HepG2 (cell line): ENCODE measurements around the gene PLP1. TPM values are rescaled to one million over a fixed set of nuclear protein-coding genes. Genes with fewer than 3 reads are reported as not detected.
A peak's percentile ranks its signal among the peaks of the same experiment; 100 is the strongest.

Experiments
- ATAC-seq: fragments of 200-7000 bp; cut with Tn5 transposase; 3 replicates; pipeline ENCODE4 v1.9.1; 2020; ENCODE audit warnings: mild to moderate bottlenecking, moderate library complexity
- BruUV-seq: library from RNA; stranded (reverse); fragments of 400-500 nt; replicated peaks from 2 replicates; lab custom pipeline; 2021; lab: Mats Ljungman, UMichigan
- CTCF ChIA-PET: fragments of 300-600 bp; formaldehyde crosslinking; extraction: SDS; loops from one replicate; lab custom pipeline; 2021; ENCODE audit warnings: low total read pairs, inconsistent platforms, low intra/inter-chr PET ratio; lab: Yijun Ruan, JAX
- POLR2A ChIA-PET: fragments of 350-600 bp; sonication (Branson Sonifier 250); formaldehyde crosslinking; loops from one replicate; lab custom pipeline; 2020; ENCODE audit warnings: antibody characterized with exemption, inconsistent platforms; lab: Yijun Ruan, JAX
- DNase-seq: peaks from one replicate; pipeline ENCODE4 v3.0.0-alpha.2; 2015; ENCODE audit warnings: low spot score
- FAIRE-seq: peaks from 3 replicates; lab custom pipeline; 2011; peaks lifted over from hg19 to GRCh38; lab: Jason Lieb, UNC
- H2AFZ ChIP-seq: one replicate; pipeline ENCODE4 v1.6.1; 2011; ENCODE audit warnings: low read length, inconsistent platforms
- H3K27ac ChIP-seq: fragments of 300-600 bp; 3 replicates; pipeline ENCODE4 v1.8.0; 2011; ENCODE audit warnings: mixed run types, mild to moderate bottlenecking, mixed read lengths, low read length, inconsistent platforms; ENCODE audit not compliant: insufficient read depth; ENCODE audit errors: extremely low read length
- H3K27me3 ChIP-seq, 2 experiments: fragments of 200-600 bp in 1 of 2; 2 replicates in 1 of 2; 3 replicates in 1 of 2; pipeline versions ENCODE4 v1.6.0 to v1.8.0; 2011; ENCODE audit warnings: low read length in 2 of 2, mild to moderate bottlenecking in 2 of 2, moderate library complexity in 2 of 2, inconsistent platforms in 1 of 2; ENCODE audit not compliant: insufficient read depth in 2 of 2, control insufficient read depth in 1 of 2
- H3K36me3 ChIP-seq, 2 experiments: fragments of 200-600 bp in 1 of 2; replicated peaks in 1 of 2; 2 replicates in 1 of 2; 3 replicates in 1 of 2; pipeline versions ENCODE4 v1.5.1 to v1.8.0; 2011; ENCODE audit warnings: low read length in 2 of 2, inconsistent platforms in 1 of 2; ENCODE audit not compliant: insufficient read depth in 2 of 2, control insufficient read depth in 1 of 2
- H3K4me1 ChIP-seq: 2 replicates; pipeline ENCODE4 v1.5.1; 2012; ENCODE audit warnings: low read length, inconsistent platforms; ENCODE audit not compliant: insufficient read depth
- H3K4me2 ChIP-seq: 2 replicates; pipeline ENCODE4 v1.6.0; 2011; ENCODE audit warnings: low read depth, low read length, inconsistent platforms
- H3K4me3 ChIP-seq, 3 experiments: fragments of 200-600 bp in 1 of 3; sonication (generic), shearing (Covaris generic) in 1 of 3; replicated peaks in 1 of 3; 2 replicates each; pipeline ENCODE4 v1.5.1; 2011 to 2016; ENCODE audit warnings: low read length in 3 of 3, inconsistent platforms in 2 of 3, low read depth in 2 of 3, mild to moderate bottlenecking in 2 of 3, control low read depth in 1 of 3, mixed read lengths in 1 of 3; ENCODE audit not compliant: insufficient read depth in 1 of 3
- H3K79me2 ChIP-seq: one replicate; pipeline ENCODE4 v1.6.1; 2011; ENCODE audit warnings: low read length, inconsistent platforms; ENCODE audit not compliant: insufficient read depth
- H3K9ac ChIP-seq: 2 replicates; pipeline ENCODE4 v1.6.0; 2011; ENCODE audit warnings: mild to moderate bottlenecking, low read depth, low read length, inconsistent platforms; ENCODE audit not compliant: insufficient read depth
- H3K9me3 ChIP-seq: 2 replicates; pipeline ENCODE4 v1.5.1; 2012; ENCODE audit warnings: mild to moderate bottlenecking, low read length
- H4K20me1 ChIP-seq: 2 replicates; pipeline ENCODE4 v1.6.0; 2011; ENCODE audit warnings: inconsistent platforms, mild to moderate bottlenecking, low read length, moderate library complexity; ENCODE audit not compliant: insufficient read depth
- ZBTB14 ChIP-seq: sonication (generic); formaldehyde crosslinking; IDR thresholded peaks from 2 replicates; pipeline ENCODE4 v1.4.0; 2020; ENCODE audit warnings: missing genetic modification reagents
- ZNF18 ChIP-seq: sonication (generic); formaldehyde crosslinking; IDR thresholded peaks from 2 replicates; pipeline ENCODE4 v1.8.0; 2022; ENCODE audit warnings: mild to moderate bottlenecking, missing genetic modification reagents; ENCODE audit not compliant: insufficient replicate concordance
- ZNF687 ChIP-seq: sonication (generic); formaldehyde crosslinking; IDR thresholded peaks from 2 replicates; pipeline ENCODE4 v1.5.1; 2020; ENCODE audit warnings: mild to moderate bottlenecking, missing genetic modification reagents, moderate library complexity
- WGBS: methylation state at CpG from one replicate; pipeline ENCODE4 v1.1.6; 2017; ENCODE audit warnings: low lambda C conversion rate; 5-methylcytosine and 5-hydroxymethylcytosine counted together
- in situ Hi-C: cut with HindIII; loops from 2 replicates; pipeline ENCODE4 v1.10.0; 2017; ENCODE audit warnings: low pct_unique_long_range_greater_than_20kb; ENCODE audit not compliant: extremely low pct_ligation_motif_present
- intact Hi-C: fragments of 100-400 bp; cut with micrococcal nuclease; formaldehyde crosslinking; loops from one replicate; pipeline ENCODE4 v1.10.0; 2022; ENCODE audit not compliant: unreplicated experiment
- polyA plus RNA-seq, 8 experiments: library from polyadenylated mRNA; depleted of rRNA in 3 of 8; stranded (reverse) in 7 of 8; unstranded in 1 of 8; fragments of >200 nt; fragmentation: Illumina TruSeq in 4 of 8; extraction: Trizol in 4 of 8; gene quantifications; 2 replicates each; pipeline versions ENCODE4 v1.2.1 to v1.2.3, GENCODE V29; 2011 to 2016; ENCODE audit warnings: low read depth in 4 of 8, missing spikeins in 1 of 8, mixed read lengths in 1 of 8; ENCODE audit not compliant: insufficient read depth in 1 of 8
- total RNA-seq, 5 experiments: library from RNA; depleted of rRNA; stranded (reverse); fragments of >200 nt; fragmentation: Illumina TruSeq; extraction: Trizol; gene quantifications; 2 replicates each; pipeline ENCODE4 v1.2.3, GENCODE V29; 2016; ENCODE audit warnings: low read depth in 1 of 5

The PLP1 gene
- total and polyA plus RNA-seq, 2 of the 13 experiments (the other 11 are each of a cell fraction or from before 2014, with no cell fraction given), result 0.15 to 0.27 TPM

GRCh38 chrX:103831803-103832544 is 55.3 kb downstream of the PLP1 start, which contains the start of gene RAB9B:
RAB9B (minus strand) TSS chrX:103832257; CDS start chrX:103825784, 6,473 bp downstream.
- no peaks in the 10 kb centered on the region for H3K9me3 ChIP-seq
- peak within 1 kb of the TSS; percentile 61 for H3K4me2 ChIP-seq
- ATAC-seq, result peak; percentile 69
- H3K36me3 ChIP-seq, result no peaks in the 10 kb centered on the region
- H3K4me1 ChIP-seq, result no peaks in the 10 kb centered on the region
- H2AFZ ChIP-seq, result no peak within 1 kb of the TSS
- no TSS peak for BruUV-seq
- H3K27me3 ChIP-seq, result peaks cover 0 to 11% of the 10 kb centered on the region in 2 experiments; a peak in 3 of 5 replicates
- ChIA-PET POLR2A (interaction anchor here (0.9 kb wide), 1 partner anchor 145 kb away, joined by 3 read pairs; the partner anchor contains the start of gene MORF4L2), CTCF (no interaction called here)
- H3K27ac ChIP-seq, result no peak within 1 kb of the TSS
- no peak within 1 kb of the TSS for H3K9ac ChIP-seq
- H4K20me1 ChIP-seq, result no peaks in the 10 kb centered on the region
- intact Hi-C loops, result no loop called here
- H3K4me3 ChIP-seq, result peak within 1 kb of the TSS; percentile 15 to 66 (median 52); a peak in 4 of 6 replicates
- peak; percentile 44 for TF ChIP-seq ZNF687
- no peak for TF ChIP-seq ZNF18
- TF ChIP-seq ZBTB14 (CRISPR knock-in tag), result peak; percentile 19; the same call in 1 of the 2 replicates
- no peak for FAIRE-seq
- no peak for DNase-seq
- H3K79me2 ChIP-seq, result no peaks in the 10 kb centered on the region
- WGBS, result 0% methylated on average over 2 of the region's 54 CpGs
- in situ Hi-C loops, result loop anchor here (25.0 kb wide), 2 partner anchors 105 to 280 kb away; partner anchors contain the start of gene ZCCHC18
